Suprapubic skin (tissue), 4 donors: ENCODE data around the gene TPK1. TPM values are rescaled to one million over a fixed set of nuclear protein-coding genes. Genes with fewer than 3 reads are reported as not detected.

Experiments used
- DNase-seq, 2 donors: peaks; one replicate each; pipeline ENCODE4 v3.0.0-alpha.2; 2019; ENCODE audit warnings: low spot score in 2 of 2
- H3K27ac ChIP-seq: fragments of 200-600 bp; sonication (generic); one replicate; pipeline ENCODE4 v1.5.1; 2019
- H3K27me3 ChIP-seq: fragments of 200-600 bp; sonication (generic); one replicate; pipeline ENCODE4 v1.5.1; 2019
- H3K36me3 ChIP-seq: fragments of 200-600 bp; sonication (generic); one replicate; pipeline ENCODE4 v1.5.1; 2019
- H3K4me1 ChIP-seq: fragments of 200-600 bp; sonication (generic); one replicate; pipeline ENCODE4 v1.5.1; 2019
- H3K4me3 ChIP-seq: fragments of 200-600 bp; sonication (generic); one replicate; pipeline ENCODE4 v1.5.1; 2019; ENCODE audit warnings: mild to moderate bottlenecking
- H3K9me3 ChIP-seq: fragments of 200-600 bp; sonication (generic); one replicate; pipeline ENCODE4 v1.5.1; 2019
- CTCF ChIP-seq, 2 donors: fragments of 200-600 bp in 1 of 2; fragments of 450-650 bp in 1 of 2; sonication (generic) in 1 of 2; IDR thresholded peaks; one replicate each; pipeline ENCODE4 v1.5.1; 2016 to 2019; ENCODE audit warnings: antibody characterized with exemption in 2 of 2, mild to moderate bottlenecking in 1 of 2, moderate library complexity in 1 of 2
- EP300 ChIP-seq: sonication (generic); formaldehyde crosslinking; IDR thresholded peaks from one replicate; pipeline ENCODE4 v1.6.1; 2017; ENCODE audit warnings: antibody characterized with exemption
- POLR2A ChIP-seq, 2 donors: fragments of 450-650 bp; IDR thresholded peaks; one replicate each; pipeline ENCODE4 v1.6.1; 2017; ENCODE audit warnings: antibody characterized with exemption in 2 of 2, mild to moderate bottlenecking in 2 of 2, moderate library complexity in 2 of 2
- POLR2AphosphoS5 ChIP-seq, 3 donors: sonication (generic); formaldehyde crosslinking; IDR thresholded peaks; one replicate each; pipeline ENCODE4 v1.6.1; 2017; ENCODE audit warnings: antibody characterized with exemption in 3 of 3
- WGBS: methylation state at CpG from one replicate; pipeline ENCODE4 v1.1.5; 2018; 5-methylcytosine and 5-hydroxymethylcytosine counted together
- total RNA-seq, 4 donors: library from RNA; depleted of rRNA; stranded (reverse); fragments of >200 nt; gene quantifications; one replicate each; pipeline ENCODE4 v1.1.0, GENCODE V29; 2016

The TPK1 gene
- total RNA-seq, 4 donors from 2014 or later: 1.4 to 3.9 (median 2.8) TPM

GRCh38 chr7:144776447-144776846 is 59.4 kb downstream of the TPK1 start:
- Histone ChIP-seq H3K4me1 (no peaks in the 10 kb centered on the region), H3K36me3 (no peaks in the 10 kb centered on the region), H3K9me3 (no peaks in the 10 kb centered on the region), H3K4me3 (no peak overlapping the region), H3K27ac (no peak overlapping the region), H3K27me3 (no peaks in the 10 kb centered on the region)
- no peak for TF ChIP-seq POLR2A (IDR thresholded peaks at IDR 0.05)
- no peak for TF ChIP-seq CTCF (IDR thresholded peaks at IDR 0.05)
- TF ChIP-seq EP300: no peak
- TF ChIP-seq POLR2AphosphoS5 (IDR thresholded peaks at IDR 0.05): no peak
- WGBS: 42% methylated on average over 4 of the region's 4 CpGs
- no peak for DNase-seq

DNA sequence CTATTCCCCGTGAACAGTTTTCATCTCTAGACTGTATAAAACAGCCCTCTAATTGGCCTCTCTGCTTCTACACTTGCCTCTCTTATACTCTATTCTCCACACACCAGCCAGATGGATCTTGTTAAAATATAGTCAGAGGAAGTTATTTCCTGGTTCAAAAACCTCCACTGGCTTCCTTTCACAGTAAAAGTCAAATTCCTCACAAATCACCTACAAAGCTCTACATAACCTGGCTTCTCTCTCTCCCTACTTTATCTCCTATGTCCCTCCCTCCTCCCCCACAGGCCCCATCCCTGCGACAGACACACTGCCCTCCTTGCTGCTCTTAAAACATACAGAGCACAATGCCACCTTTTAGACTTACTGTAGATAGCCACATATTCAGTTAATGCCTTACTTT is 60.1 kb downstream of the TPK1 start:
- no peak for TF ChIP-seq POLR2A (IDR thresholded peaks at IDR 0.05)
- no peak for TF ChIP-seq EP300
- TF ChIP-seq POLR2AphosphoS5 (IDR thresholded peaks at IDR 0.05): no peak
- TF ChIP-seq CTCF (IDR thresholded peaks at IDR 0.05): no peak
- Histone ChIP-seq H3K27ac (no peak overlapping the region), H3K4me1 (no peaks in the 10 kb centered on the region), H3K36me3 (no peaks in the 10 kb centered on the region), H3K9me3 (no peaks in the 10 kb centered on the region), H3K27me3 (no peaks in the 10 kb centered on the region), H3K4me3 (no peak overlapping the region)
- DNase-seq: no peak
- 44% methylated on average over 2 of the region's 2 CpGs for WGBS

DNA sequence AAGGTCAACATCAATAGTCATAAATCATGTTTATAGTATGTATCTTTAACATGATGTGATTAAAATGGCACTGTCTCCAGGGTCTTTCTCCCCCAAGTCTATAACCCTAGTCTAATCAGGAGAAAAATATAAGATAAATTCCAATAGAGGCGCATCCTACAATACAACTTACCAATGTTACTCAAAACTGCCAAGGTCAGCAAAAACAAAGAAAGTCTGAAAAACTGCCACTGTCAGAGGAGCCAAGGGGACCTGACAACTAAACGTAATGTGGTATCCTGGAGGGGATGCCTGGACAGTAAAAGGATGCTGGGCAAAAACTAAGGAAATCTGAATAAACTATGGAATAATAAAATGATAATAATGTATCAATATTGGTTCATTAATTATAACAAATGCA is 63.9 kb downstream of the TPK1 start:
- WGBS: 81% methylated on average over 2 of the region's 2 CpGs
- H3K27ac ChIP-seq: no peak overlapping the region
- no peaks in the 10 kb centered on the region for H3K9me3 ChIP-seq
- H3K36me3 ChIP-seq: no peaks in the 10 kb centered on the region
- no peaks in the 10 kb centered on the region for H3K27me3 ChIP-seq
- H3K4me1 ChIP-seq: no peaks in the 10 kb centered on the region
- H3K4me3 ChIP-seq: no peak overlapping the region
- TF ChIP-seq CTCF (IDR thresholded peaks at IDR 0.05) (no peak), EP300 (no peak), POLR2A (IDR thresholded peaks at IDR 0.05) (no peak), POLR2AphosphoS5 (IDR thresholded peaks at IDR 0.05) (no peak)
- no peak for DNase-seq

GRCh38 chr7:144771174-144771573 is 64.7 kb downstream of the TPK1 start:
- H3K9me3 ChIP-seq: no peaks in the 10 kb centered on the region
- DNase-seq: no peak
- H3K27me3 ChIP-seq: no peaks in the 10 kb centered on the region
- H3K36me3 ChIP-seq: no peaks in the 10 kb centered on the region
- no peak for TF ChIP-seq POLR2A (IDR thresholded peaks at IDR 0.05)
- no peak for TF ChIP-seq POLR2AphosphoS5 (IDR thresholded peaks at IDR 0.05)
- no peak for TF ChIP-seq CTCF (IDR thresholded peaks at IDR 0.05)
- TF ChIP-seq EP300: no peak
- H3K27ac ChIP-seq: no peak overlapping the region
- H3K4me1 ChIP-seq: no peaks in the 10 kb centered on the region
- H3K4me3 ChIP-seq: no peak overlapping the region
- 51% methylated on average over 2 of the region's 2 CpGs for WGBS

GRCh38 chr7:144769352-144769751 is 66.5 kb downstream of the TPK1 start:
- no peak overlapping the region for H3K27ac ChIP-seq
- no peak for DNase-seq
- no peak for TF ChIP-seq POLR2A (IDR thresholded peaks at IDR 0.05)
- TF ChIP-seq POLR2AphosphoS5 (IDR thresholded peaks at IDR 0.05): no peak
- TF ChIP-seq EP300: no peak
- TF ChIP-seq CTCF (IDR thresholded peaks at IDR 0.05): no peak
- no peaks in the 10 kb centered on the region for H3K27me3 ChIP-seq
- no peak overlapping the region for H3K4me3 ChIP-seq
- no peaks in the 10 kb centered on the region for H3K4me1 ChIP-seq
- no peaks in the 10 kb centered on the region for H3K36me3 ChIP-seq
- 100% methylated on average over 2 of the region's 2 CpGs for WGBS
- no peaks in the 10 kb centered on the region for H3K9me3 ChIP-seq
